Natural killer cell (primary cell): Measurements from ENCODE around the gene ST6GAL1. TPM values are rescaled to one million over a fixed set of nuclear protein-coding genes. Genes with fewer than 3 reads are reported as not detected.

Experiments
- ATAC-seq, 3 donors: fragments of 150-1000 bp in 2 of 3; fragments of 200-7000 bp in 1 of 3; cut with Tn5 transposase; 1 replicate in 1 of 3; 2 replicates in 2 of 3; pipeline ENCODE4 v1.10.0; 2021; ENCODE audit warnings: mild to moderate bottlenecking in 2 of 3, moderate library complexity in 2 of 3
- DNase-seq, 2 donors: peaks; one replicate each; pipeline versions ENCODE4 v3.0.0 to v3.0.0-alpha.2; 2013 to 2021; ENCODE audit warnings: mixed read lengths in 1 of 2
- H3K27ac ChIP-seq: one replicate; pipeline ENCODE4 v1.5.1; 2013; ENCODE audit warnings: mild to moderate bottlenecking, low read length
- H3K27me3 ChIP-seq: one replicate; pipeline ENCODE4 v1.6.1; 2013; ENCODE audit warnings: low read length; ENCODE audit not compliant: control insufficient read depth, insufficient read depth
- H3K36me3 ChIP-seq: one replicate; pipeline ENCODE4 v1.6.1; 2013; ENCODE audit warnings: low read length; ENCODE audit not compliant: control insufficient read depth, insufficient read depth
- H3K4me1 ChIP-seq: one replicate; pipeline ENCODE4 v1.6.1; 2013; ENCODE audit warnings: low read length; ENCODE audit not compliant: control insufficient read depth, insufficient read depth
- H3K4me3 ChIP-seq: one replicate; pipeline ENCODE4 v1.5.1; 2013; ENCODE audit warnings: low read length
- H3K9me3 ChIP-seq: one replicate; pipeline ENCODE4 v1.6.1; 2013; ENCODE audit warnings: low read length; ENCODE audit not compliant: control insufficient read depth, insufficient read depth
- H3K27ac Mint-ChIP-seq, 2 donors: one replicate each; pipeline ENCODE4 v1.8.0; 2022; ENCODE audit warnings: mild to moderate bottlenecking in 2 of 2, mixed read lengths in 2 of 2, moderate library complexity in 1 of 2
- H3K27me3 Mint-ChIP-seq, 2 donors: one replicate each; pipeline ENCODE4 v1.8.0; 2022; ENCODE audit warnings: low read depth in 2 of 2, mixed read lengths in 2 of 2
- H3K36me3 Mint-ChIP-seq: one replicate; pipeline ENCODE4 v1.8.0; 2022; ENCODE audit warnings: mixed read lengths
- H3K4me1 Mint-ChIP-seq, 2 donors: one replicate each; pipeline ENCODE4 v1.8.0; 2022; ENCODE audit warnings: mixed read lengths in 2 of 2
- H3K4me3 Mint-ChIP-seq: one replicate; pipeline ENCODE4 v1.8.0; 2022; ENCODE audit warnings: mild to moderate bottlenecking, moderate library complexity, mixed read lengths
- H3K9me3 Mint-ChIP-seq, 2 donors: one replicate each; pipeline ENCODE4 v1.8.0; 2022; ENCODE audit warnings: mixed read lengths in 2 of 2
- WGBS: methylation state at CpG from one replicate; pipeline ENCODE4 v1.1.7; 2013; ENCODE audit warnings: missing lambda C conversion rate; ENCODE audit not compliant: insufficient coverage; 5-methylcytosine and 5-hydroxymethylcytosine counted together
- intact Hi-C: fragments of 100-400 bp; cut with micrococcal nuclease; formaldehyde crosslinking; loops from one replicate; pipeline ENCODE4 v1.14.2; 2022
- total RNA-seq, 4 donors: library from RNA; stranded (reverse); fragments of 120-200 nt in 1 of 4; gene quantifications; one replicate each; pipeline versions ENCODE4 v1.2.3 to v1.2.4, GENCODE V29; 2013 to 2022
- TF ChIP-seq, protein P1 (sequence below): fragments of 200-600 bp; IDR thresholded peaks from one replicate; pipeline ENCODE4 v1.8.0; 2022; ENCODE audit warnings: antibody characterized with exemption

Gene ST6GAL1
- total RNA-seq, 3 donors from 2014 or later (not counting 1 experiment from before 2014, with no cell fraction given), result 121 to 182 (median 146) TPM

GRCh38 chr3:186929685-186930084, 641 bp upstream of the ST6GAL1 start:
- Histone ChIP-seq H3K4me1 (peaks cover 37% of the 10 kb centered on the region), H3K27me3 (no peaks in the 10 kb centered on the region), H3K27ac (peak overlapping the region; percentile 92), H3K4me3 (peak overlapping the region; percentile 79), H3K36me3 (peaks cover 15% of the 10 kb centered on the region), H3K9me3 (no peaks in the 10 kb centered on the region)
- ATAC-seq, result no peak
- peak overlapping the region; percentile 96 for H3K4me3 Mint-ChIP-seq
- intact Hi-C loops, result loop anchor here (2.0 to 10.0 kb wide), 3 partner anchors 45 to 821 kb away; partner anchors contain the start of gene ETV5
- 87% methylated on average over 12 of the region's 12 CpGs for WGBS
- H3K27me3 Mint-ChIP-seq, result no peaks in the 10 kb centered on the region
- TF ChIP-seq, protein P1, sequence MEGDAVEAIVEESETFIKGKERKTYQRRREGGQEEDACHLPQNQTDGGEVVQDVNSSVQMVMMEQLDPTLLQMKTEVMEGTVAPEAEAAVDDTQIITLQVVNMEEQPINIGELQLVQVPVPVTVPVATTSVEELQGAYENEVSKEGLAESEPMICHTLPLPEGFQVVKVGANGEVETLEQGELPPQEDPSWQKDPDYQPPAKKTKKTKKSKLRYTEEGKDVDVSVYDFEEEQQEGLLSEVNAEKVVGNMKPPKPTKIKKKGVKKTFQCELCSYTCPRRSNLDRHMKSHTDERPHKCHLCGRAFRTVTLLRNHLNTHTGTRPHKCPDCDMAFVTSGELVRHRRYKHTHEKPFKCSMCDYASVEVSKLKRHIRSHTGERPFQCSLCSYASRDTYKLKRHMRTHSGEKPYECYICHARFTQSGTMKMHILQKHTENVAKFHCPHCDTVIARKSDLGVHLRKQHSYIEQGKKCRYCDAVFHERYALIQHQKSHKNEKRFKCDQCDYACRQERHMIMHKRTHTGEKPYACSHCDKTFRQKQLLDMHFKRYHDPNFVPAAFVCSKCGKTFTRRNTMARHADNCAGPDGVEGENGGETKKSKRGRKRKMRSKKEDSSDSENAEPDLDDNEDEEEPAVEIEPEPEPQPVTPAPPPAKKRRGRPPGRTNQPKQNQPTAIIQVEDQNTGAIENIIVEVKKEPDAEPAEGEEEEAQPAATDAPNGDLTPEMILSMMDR, result no peak
- peak overlapping the region; percentile 93 to 95 for H3K27ac Mint-ChIP-seq
- H3K9me3 Mint-ChIP-seq, result no peaks in the 10 kb centered on the region
- H3K4me1 Mint-ChIP-seq, result peaks cover 31 to 39% of the 10 kb centered on the region in 2 donors
- no peaks in the 10 kb centered on the region for H3K36me3 Mint-ChIP-seq
- DNase-seq, result no peak

DNA sequence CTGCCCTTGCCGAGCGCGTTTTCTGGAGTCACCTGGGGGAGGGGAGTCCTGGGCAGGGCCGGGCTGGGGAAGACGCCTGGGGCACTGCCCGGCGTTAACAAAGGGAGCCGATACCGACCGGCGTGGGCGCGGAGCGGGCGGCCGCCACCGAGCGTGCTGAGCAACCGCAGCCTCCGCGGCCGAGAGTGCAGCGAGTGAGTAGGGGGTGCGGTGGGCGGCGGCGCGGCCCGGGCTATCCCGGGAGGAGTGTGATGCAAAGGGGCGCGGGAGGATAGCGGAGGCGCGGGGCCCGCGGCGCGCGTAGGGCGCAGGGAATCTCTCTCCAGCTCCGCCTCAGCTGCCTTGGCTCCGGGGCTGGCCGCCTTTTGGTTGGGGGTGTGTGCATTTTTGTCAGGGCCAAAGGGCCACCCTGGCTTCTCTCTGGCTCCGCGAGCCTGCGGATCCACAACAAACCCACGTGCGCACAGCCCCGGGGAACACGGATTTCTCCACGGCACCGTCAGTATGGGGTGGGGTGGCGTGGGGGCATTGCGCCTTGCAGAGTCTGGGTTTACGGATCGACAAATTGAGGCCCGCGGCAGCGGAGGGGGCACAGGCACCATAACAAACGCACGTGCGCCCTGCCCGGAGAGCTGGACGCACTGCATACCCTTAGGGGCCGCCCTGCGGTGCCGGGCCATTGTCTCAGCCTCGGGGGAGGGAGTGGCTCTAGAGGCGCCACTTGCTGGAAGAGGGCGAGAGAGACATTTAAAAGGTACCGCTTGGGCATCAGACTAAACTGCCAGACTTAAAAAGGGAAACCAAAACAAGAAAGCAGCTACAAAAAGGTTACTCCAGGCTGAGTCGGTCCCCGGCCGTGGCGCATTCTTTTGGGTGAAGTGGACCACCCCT, 560 bp downstream of the ST6GAL1 start:
- H3K9me3 Mint-ChIP-seq, result no peaks in the 10 kb centered on the region
- DNase-seq (peak; percentile 55 to 85), ATAC-seq (peak; percentile 77 to 86 (median 78))
- H3K4me1 Mint-ChIP-seq, result peaks cover 38 to 46% of the 10 kb centered on the region in 2 donors
- under 1% methylated on average over 75 of the region's 76 CpGs for WGBS
- peak overlapping the region; percentile 79 for H3K4me3 ChIP-seq
- H3K36me3 Mint-ChIP-seq, result peaks cover 7% of the 10 kb centered on the region
- intact Hi-C loops, result loop anchor here (1.0 to 10.0 kb wide), 4 partner anchors 22 to 822 kb away; partner anchors contain the start of gene ETV5
- H3K27ac ChIP-seq, result peak overlapping the region; percentile 92
- H3K4me1 ChIP-seq, result peaks cover 37% of the 10 kb centered on the region
- no peaks in the 10 kb centered on the region for H3K27me3 ChIP-seq
- H3K27me3 Mint-ChIP-seq, result no peaks in the 10 kb centered on the region
- no peaks in the 10 kb centered on the region for H3K9me3 ChIP-seq
- TF ChIP-seq, protein P1, result no peak
- peak overlapping the region; percentile 93 to 95 for H3K27ac Mint-ChIP-seq
- H3K36me3 ChIP-seq, result peaks cover 24% of the 10 kb centered on the region
- peak overlapping the region; percentile 96 for H3K4me3 Mint-ChIP-seq

DNA sequence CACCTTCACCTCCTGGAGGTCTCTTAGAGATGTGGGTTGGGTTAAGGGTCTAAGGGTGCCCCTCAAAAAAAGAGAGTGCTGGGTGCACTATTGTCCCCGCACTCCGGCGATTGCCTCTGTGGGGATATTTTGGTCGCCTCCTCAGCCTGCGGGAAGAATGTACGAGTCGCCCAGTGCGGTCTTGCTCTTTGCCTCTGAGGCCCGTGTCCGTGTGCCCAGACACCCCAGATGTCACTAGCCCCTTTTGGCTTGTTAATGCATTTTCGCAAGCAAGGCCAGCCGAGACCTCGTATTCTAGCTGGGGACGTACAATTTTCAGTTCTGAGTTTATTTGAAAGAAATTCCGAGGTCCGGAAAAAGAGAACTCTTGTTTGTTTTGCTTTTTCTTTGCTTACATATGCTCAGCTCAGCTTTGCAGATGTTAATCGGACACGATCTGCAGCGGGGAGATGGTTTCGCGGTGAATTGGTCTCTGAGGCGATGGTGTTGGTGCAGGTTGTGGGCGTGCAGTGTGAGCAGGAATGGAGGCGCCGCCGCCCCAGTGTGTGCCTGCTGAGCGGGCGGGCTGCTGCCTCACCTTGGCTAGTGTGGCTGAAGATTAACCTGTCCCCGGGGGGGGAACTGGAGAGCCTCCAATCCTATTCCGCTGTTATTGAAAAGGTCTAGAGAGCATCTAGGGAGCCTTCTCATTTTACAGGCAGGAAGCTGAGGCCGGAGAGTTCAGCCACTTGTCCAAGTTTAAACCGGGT, 1.4 kb downstream of the ST6GAL1 start:
- Mint-ChIP-seq H3K27me3 (no peaks in the 10 kb centered on the region), H3K4me3 (peak overlapping the region; percentile 96), H3K4me1 (peaks cover 41 to 46% of the 10 kb centered on the region in 2 donors), H3K27ac (peak overlapping the region; percentile 93 to 95), H3K36me3 (peaks cover 7% of the 10 kb centered on the region), H3K9me3 (no peaks in the 10 kb centered on the region)
- DNase-seq (peak; percentile 72 to 87), ATAC-seq (peak; percentile 49 to 71 (median 68))
- Histone ChIP-seq H3K27me3 (no peaks in the 10 kb centered on the region), H3K4me1 (peaks cover 37% of the 10 kb centered on the region), H3K4me3 (peak overlapping the region; percentile 79), H3K36me3 (peaks cover 24% of the 10 kb centered on the region), H3K27ac (peak overlapping the region; percentile 92), H3K9me3 (no peaks in the 10 kb centered on the region)
- TF ChIP-seq, protein P1, result no peak
- intact Hi-C loops, result loop anchor here (1.0 to 10.0 kb wide), 5 partner anchors 22 to 823 kb away; partner anchors contain the start of gene ETV5
- under 1% methylated on average over 32 of the region's 32 CpGs for WGBS
